LNCAP (cell line): ENCODE results near the gene GPR137.

Experiments used
- CTCF ChIP-seq: fragments of 450-650 bp; IDR thresholded peaks from 2 replicates; pipeline ENCODE4 v1.5.1; 2017; ENCODE audit warnings: mild to moderate bottlenecking

GPR137 gene

DNA sequence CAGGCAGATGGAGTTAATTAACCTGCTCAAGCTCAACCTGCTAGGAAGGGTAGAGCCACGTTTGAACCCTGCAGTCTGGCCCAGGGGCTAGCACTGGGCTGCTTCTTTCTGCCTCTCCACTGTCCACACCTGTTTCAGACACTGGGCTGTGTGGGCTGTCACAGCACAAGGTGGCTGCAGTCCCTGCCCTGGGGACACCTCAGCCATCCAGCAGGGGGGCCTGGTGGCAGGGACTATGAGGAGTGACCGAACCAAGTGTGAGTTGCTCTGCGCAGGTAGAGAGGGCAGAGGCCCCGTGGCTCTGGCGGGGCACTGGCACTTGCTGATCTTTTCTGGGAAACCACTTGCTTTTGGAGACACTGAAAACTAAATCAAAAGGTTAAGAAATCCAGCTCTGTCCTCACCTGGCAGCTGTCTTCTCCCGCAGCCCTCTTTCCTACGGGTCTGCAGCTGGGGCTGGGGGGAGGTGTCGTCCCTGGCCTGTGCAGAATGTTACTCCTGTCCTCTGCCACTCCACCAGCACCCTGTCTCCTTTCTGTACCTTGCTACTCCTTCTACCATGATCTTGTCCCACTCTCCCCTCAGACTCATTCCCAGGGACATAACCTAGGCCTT is 7.0 kb upstream of the GPR137 start:
- TF ChIP-seq CTCF = no peak

- no peak for TF ChIP-seq CTCF
Measured at GRCh38 chr11:64281957-64282770, 3.5 kb upstream of the GPR137 start.

DNA sequence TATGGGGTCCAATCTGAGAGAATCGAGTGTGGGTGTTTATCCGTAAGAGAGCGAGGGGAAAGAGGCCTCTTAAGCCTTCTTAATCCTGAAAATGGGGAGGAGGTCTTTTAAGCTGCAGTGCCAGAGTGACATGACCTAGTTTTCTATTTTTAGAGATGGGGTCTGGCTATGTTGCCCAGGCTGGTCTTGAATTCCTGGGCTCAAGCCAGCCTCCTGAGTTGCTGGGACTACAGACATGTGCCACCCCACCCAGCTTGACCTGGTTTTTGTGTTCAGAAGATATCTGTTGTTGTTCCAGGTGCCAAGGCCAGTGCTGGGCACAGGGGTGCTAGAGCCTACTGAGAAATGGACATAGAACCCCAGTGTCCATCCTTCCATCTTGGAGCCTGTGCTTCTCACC is 2.6 kb upstream of the GPR137 start:
- no peak for TF ChIP-seq CTCF

DNA sequence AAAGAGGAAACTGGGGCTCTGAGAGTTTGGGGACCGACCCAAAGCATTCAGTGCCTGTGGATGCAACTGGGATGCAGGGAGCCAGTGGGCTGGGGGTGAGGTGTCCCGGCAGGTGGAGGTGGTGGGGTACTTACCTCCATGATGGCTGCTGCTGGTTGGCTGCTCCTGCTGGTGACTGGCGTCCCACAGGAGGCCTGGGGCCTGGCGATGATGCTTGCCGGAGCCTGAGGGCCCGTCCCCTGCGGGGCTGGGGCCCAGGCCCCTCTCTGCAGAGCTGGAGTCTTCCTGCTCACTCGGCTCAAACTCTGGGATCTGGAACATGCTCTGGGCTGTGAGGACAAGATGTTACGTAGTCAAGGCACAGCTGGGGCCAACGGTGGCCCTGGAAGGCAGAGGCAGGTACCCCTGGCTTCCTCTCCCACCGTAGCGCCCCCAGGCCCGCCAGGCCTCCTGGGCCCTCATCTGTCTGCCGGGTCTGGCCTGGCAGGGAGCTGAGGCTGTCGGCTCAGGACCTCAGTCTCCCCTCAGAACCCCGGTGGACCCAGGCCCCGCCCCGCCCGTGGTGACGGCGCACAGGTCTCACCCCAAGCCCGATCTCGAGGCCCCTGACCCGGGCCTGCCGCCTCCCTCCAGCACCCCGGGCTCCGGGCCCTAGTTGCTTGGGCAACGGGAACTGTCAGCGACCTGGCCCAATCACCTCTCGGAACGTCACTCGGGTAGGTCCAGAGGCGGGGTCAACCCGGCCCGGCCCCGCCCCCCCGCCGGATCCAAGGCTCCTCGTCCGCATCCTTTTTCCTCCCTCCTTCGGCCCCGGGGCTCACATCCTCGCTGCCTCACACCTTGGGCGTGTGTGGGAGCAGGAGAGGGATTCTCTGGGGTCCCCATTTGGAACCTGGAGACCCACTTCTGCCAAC is 1.3 kb upstream of the GPR137 start, which contains the start of gene BAD:
Gene BAD, minus strand, starts transcription at position 618 of the 914 bp plus-strand sequence. Its CDS starts 297 bp downstream, at position 321.
- no peak for TF ChIP-seq CTCF

GRCh38 chr11:64285885-64286800 is 495 bp downstream of the GPR137 start:
- 0 out of 2 replicates have a peak, but pooled peaks have one; percentile 22 for TF ChIP-seq CTCF

DNA sequence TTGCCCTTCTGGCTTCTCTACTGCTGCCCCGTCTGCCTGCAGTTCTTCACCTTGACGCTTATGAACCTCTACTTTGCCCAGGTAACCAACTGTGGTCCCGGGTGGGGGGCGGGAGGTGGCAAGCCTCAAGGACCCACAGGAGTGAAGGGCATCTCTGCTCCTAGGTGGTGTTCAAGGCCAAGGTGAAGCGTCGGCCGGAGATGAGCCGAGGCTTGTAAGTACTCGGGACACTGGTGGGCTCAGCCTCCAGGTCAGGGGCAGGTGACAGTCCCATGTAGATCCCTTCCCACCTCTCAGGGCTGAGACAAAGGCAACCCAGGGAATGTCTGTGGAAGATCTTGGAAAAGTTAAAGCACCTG is 1.1 kb downstream of the GPR137 start:
- no peak for TF ChIP-seq CTCF
